Karpas-422 (cell line): ENCODE measurements around the gene ROBO2. TPM values are rescaled to one million over a fixed set of nuclear protein-coding genes. Genes with fewer than 3 reads are reported as not detected.

Source experiments
- DNase-seq: peaks from one replicate; pipeline ENCODE4 v3.0.0-alpha.2; 2015
- H2AFZ ChIP-seq: fragments of 200-600 bp; sonication (generic); 2 replicates; pipeline ENCODE4 v1.6.1; 2014; ENCODE audit warnings: antibody characterized with exemption, low read length, mixed read lengths
- H3K27ac ChIP-seq: fragments of 200-600 bp; sonication (generic); 2 replicates; pipeline ENCODE4 v1.5.1; 2014; ENCODE audit warnings: mild to moderate bottlenecking, low read length, moderate library complexity
- H3K27me3 ChIP-seq: fragments of 200-600 bp; sonication (generic); 2 replicates; pipeline ENCODE4 v1.6.1; 2014; ENCODE audit warnings: low read length, mixed read lengths
- H3K36me3 ChIP-seq: fragments of 200-600 bp; sonication (generic); 2 replicates; pipeline ENCODE4 v1.6.1; 2014; ENCODE audit warnings: low read length, mixed read lengths; ENCODE audit not compliant: insufficient read depth
- H3K4me1 ChIP-seq: fragments of 200-600 bp; sonication (generic); 2 replicates; pipeline ENCODE4 v1.6.1; 2014; ENCODE audit warnings: mild to moderate bottlenecking, low read length, mixed read lengths
- H3K4me2 ChIP-seq: fragments of 200-600 bp; sonication (generic); 2 replicates; pipeline ENCODE4 v1.6.1; 2014; ENCODE audit warnings: low read length, low read depth, mild to moderate bottlenecking; ENCODE audit not compliant: poor library complexity, severe bottlenecking
- H3K4me3 ChIP-seq: fragments of 200-600 bp; sonication (generic); 2 replicates; pipeline ENCODE4 v1.5.1; 2014; ENCODE audit warnings: mild to moderate bottlenecking, antibody characterized with exemption, low read length, mixed read lengths
- H3K79me2 ChIP-seq: fragments of 200-600 bp; sonication (generic); 2 replicates; pipeline ENCODE4 v1.6.1; 2014; ENCODE audit warnings: mild to moderate bottlenecking, low read length, mixed read lengths
- H3K9ac ChIP-seq: fragments of 200-600 bp; sonication (generic); 2 replicates; pipeline ENCODE4 v1.6.0; 2014; ENCODE audit warnings: low read length
- H3K9me2 ChIP-seq: fragments of 200-600 bp; sonication (generic), shearing (Covaris generic); replicated peaks from 2 replicates; pipeline ENCODE4 v1.6.0; 2014; ENCODE audit warnings: mild to moderate bottlenecking, low read length, moderate library complexity; ENCODE audit not compliant: insufficient read depth
- H3K9me3 ChIP-seq: fragments of 300-700, 200-600 bp; sonication (generic); 2 replicates; pipeline ENCODE4 v1.6.1; 2014; ENCODE audit warnings: low read length, mixed read lengths
- H4K20me1 ChIP-seq: fragments of 200-600 bp; sonication (generic); 2 replicates; pipeline ENCODE4 v1.6.1; 2014; ENCODE audit warnings: mild to moderate bottlenecking, antibody characterized with exemption, low read length, low read depth; ENCODE audit not compliant: insufficient read depth
- total RNA-seq: library from RNA; depleted of rRNA; stranded (reverse); fragments of >200 nt; shearing (Covaris generic); gene quantifications from 2 replicates; pipeline ENCODE4 v1.2.3, GENCODE V29; 2014; ENCODE audit warnings: low replicate concordance

ROBO2 gene
- total RNA-seq, 1 experiment from 2014 or later: 262 TPM

GRCh38 chr3:77042882-77043281 lies 3.0 kb downstream of the ROBO2 start:
- H3K9me2 ChIP-seq: no peaks in the 10 kb centered on the region
- H3K79me2 ChIP-seq: no peaks in the 10 kb centered on the region
- no peak overlapping the region for H3K4me3 ChIP-seq
- H2AFZ ChIP-seq: no peak overlapping the region
- no peak overlapping the region for H3K27ac ChIP-seq
- no peak overlapping the region for H3K4me2 ChIP-seq
- H3K9me3 ChIP-seq: no peaks in the 10 kb centered on the region
- no peaks in the 10 kb centered on the region for H3K36me3 ChIP-seq
- peaks cover 8% of the 10 kb centered on the region for H3K4me1 ChIP-seq
- H3K27me3 ChIP-seq: no peaks in the 10 kb centered on the region
- H3K9ac ChIP-seq: no peak overlapping the region
- no peak for DNase-seq
- H4K20me1 ChIP-seq: no peaks in the 10 kb centered on the region

- Histone ChIP-seq H3K9ac (no peak overlapping the region), H3K36me3 (no peaks in the 10 kb centered on the region), H3K4me1 (no peaks in the 10 kb centered on the region)
Measured at GRCh38 chr3:77045686-77046085, 5.8 kb downstream of the ROBO2 start.

DNA sequence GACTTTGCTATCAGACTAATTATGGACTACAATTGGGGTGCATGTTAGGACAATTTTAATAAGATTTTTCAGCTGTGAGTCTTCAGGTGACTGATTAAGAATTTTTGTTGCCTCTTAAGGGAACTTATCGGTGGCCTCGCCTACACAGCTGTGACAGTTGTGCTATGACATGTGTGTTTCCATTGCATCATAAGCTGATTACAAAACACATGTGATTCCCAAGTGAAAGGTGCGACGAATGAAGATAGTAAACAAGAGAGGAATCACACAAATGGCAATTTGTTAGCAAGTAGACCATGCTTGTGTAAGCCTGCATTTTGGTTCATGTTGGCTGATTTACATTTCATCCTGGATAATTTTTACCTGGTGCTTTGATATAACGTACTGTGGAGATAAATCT lies 8.3 kb downstream of the ROBO2 start:
- no peak for DNase-seq
- Histone ChIP-seq H3K79me2 (no peaks in the 10 kb centered on the region), H3K9me3 (no peaks in the 10 kb centered on the region), H3K4me3 (no peak overlapping the region), H3K27ac (no peak overlapping the region), H3K9ac (no peak overlapping the region), H2AFZ (no peak overlapping the region), H3K9me2 (no peaks in the 10 kb centered on the region), H3K36me3 (no peaks in the 10 kb centered on the region), H3K27me3 (no peaks in the 10 kb centered on the region), H4K20me1 (no peaks in the 10 kb centered on the region), H3K4me1 (no peaks in the 10 kb centered on the region), H3K4me2 (no peak overlapping the region)

More at GRCh38 chr3:77045686-77046085, 5.8 kb downstream of the ROBO2 start:
- Histone ChIP-seq H3K27me3 (no peaks in the 10 kb centered on the region), H3K27ac (no peak overlapping the region), H3K79me2 (no peaks in the 10 kb centered on the region), H3K4me2 (no peak overlapping the region), H4K20me1 (no peaks in the 10 kb centered on the region), H3K4me3 (no peak overlapping the region), H3K9me2 (no peaks in the 10 kb centered on the region), H2AFZ (no peak overlapping the region), H3K9me3 (no peaks in the 10 kb centered on the region)
- no peak for DNase-seq

DNA sequence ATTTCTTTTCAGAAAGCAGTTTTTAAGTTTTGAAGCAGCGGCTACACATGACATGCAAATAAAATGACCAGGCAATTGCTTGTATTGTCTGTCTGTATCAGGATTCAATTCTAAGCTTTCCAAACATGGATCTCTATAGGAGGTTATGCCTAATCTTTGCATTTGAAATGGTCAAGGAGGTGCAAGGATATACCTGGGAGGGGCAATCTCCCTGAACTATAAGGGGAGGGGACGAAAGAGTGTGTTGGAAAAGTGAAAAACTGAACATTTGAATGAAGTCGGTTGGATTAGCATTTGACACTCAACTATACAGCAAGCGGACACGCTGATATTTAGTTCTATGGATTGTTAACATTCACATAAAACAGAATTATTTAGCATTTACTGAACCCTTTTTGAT lies 11.7 kb downstream of the ROBO2 start:
- no peak overlapping the region for H3K4me3 ChIP-seq
- no peak overlapping the region for H3K9ac ChIP-seq
- H3K4me1 ChIP-seq: no peaks in the 10 kb centered on the region
- no peaks in the 10 kb centered on the region for H3K27me3 ChIP-seq
- H3K4me2 ChIP-seq: no peak overlapping the region
- H3K79me2 ChIP-seq: no peaks in the 10 kb centered on the region
- DNase-seq: no peak
- no peaks in the 10 kb centered on the region for H3K36me3 ChIP-seq
- H2AFZ ChIP-seq: no peak overlapping the region
- no peaks in the 10 kb centered on the region for H3K9me3 ChIP-seq
- H3K27ac ChIP-seq: no peak overlapping the region
- no peaks in the 10 kb centered on the region for H3K9me2 ChIP-seq
- no peaks in the 10 kb centered on the region for H4K20me1 ChIP-seq

GRCh38 chr3:77052051-77052501 lies 12.2 kb downstream of the ROBO2 start:
- Histone ChIP-seq H3K4me1 (no peaks in the 10 kb centered on the region), H3K36me3 (no peaks in the 10 kb centered on the region), H3K79me2 (no peaks in the 10 kb centered on the region), H3K27me3 (no peaks in the 10 kb centered on the region), H3K9me2 (no peaks in the 10 kb centered on the region), H3K4me2 (no peak overlapping the region), H3K4me3 (no peak overlapping the region), H3K9ac (no peak overlapping the region), H3K9me3 (no peaks in the 10 kb centered on the region), H2AFZ (no peak overlapping the region), H4K20me1 (no peaks in the 10 kb centered on the region), H3K27ac (no peak overlapping the region)
- no peak for DNase-seq

DNA sequence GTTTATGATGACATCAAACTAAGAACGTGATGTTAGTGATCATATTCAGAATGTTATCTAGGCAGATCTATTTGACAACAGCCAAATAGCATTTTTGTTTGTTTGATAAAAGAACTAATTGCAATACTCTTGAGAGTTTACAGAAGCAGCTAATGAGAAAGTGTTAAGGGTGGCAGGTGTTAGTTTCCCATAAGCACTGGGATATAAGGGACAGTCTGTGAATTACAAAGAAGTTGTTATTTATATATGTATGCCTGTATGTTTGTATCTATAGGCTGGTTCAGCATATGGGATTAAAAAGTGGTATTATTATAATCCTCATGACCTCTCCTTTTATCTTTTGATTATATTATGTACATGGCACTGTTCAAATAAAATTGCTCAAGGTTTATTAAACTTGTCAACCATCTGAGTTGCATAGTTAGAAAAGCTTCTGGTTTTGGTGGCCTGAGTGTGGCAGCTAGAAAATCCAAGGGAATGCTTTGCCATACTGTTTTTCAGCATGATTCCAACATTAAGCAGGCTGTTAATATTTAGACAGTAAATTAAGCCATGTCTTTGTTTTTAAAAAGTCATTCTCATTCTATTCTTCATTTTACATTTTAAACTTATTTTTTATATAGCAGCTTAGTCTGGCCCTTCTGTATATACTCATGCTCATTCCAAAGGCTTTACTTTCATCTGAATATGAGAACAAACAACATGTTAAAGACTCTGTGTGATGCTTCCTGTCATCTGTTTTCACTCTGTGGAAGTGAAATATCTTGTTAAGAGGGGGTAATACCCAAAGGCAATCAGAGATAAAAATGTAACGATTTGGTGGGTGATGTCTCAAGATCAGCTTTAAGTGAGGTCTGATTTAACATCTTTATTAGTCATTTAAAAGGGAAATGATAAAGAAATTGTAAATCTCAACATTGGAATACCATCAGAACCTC lies 13.1 kb downstream of the ROBO2 start:
- Histone ChIP-seq H3K4me2 (no peak overlapping the region), H3K9me3 (no peaks in the 10 kb centered on the region), H3K27me3 (no peaks in the 10 kb centered on the region), H3K9me2 (no peaks in the 10 kb centered on the region), H3K36me3 (no peaks in the 10 kb centered on the region), H3K4me1 (no peaks in the 10 kb centered on the region), H3K9ac (no peak overlapping the region), H3K79me2 (no peaks in the 10 kb centered on the region), H3K4me3 (no peak overlapping the region), H4K20me1 (no peaks in the 10 kb centered on the region), H3K27ac (no peak overlapping the region), H2AFZ (no peak overlapping the region)
- DNase-seq: no peak

DNA sequence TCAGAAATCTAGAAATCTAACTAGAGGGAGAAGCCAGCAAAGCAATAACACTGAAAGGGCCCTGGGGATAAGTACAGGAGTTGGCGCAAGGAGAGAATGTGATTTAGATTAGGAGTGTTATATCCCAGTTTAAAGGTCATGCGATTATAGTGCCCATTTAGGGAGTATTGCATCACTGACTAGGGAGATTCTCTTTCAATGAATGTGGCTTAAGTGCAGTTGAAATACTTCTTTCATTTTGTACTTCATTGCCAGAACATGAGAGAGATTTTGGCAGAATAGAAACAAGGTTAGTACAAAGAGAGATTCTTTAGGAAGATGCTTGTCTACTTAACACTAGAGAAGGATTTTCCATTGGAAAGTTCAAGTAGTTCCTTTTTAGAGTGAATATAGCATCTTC lies 13.9 kb downstream of the ROBO2 start:
- no peak overlapping the region for H2AFZ ChIP-seq
- H3K9me3 ChIP-seq: no peaks in the 10 kb centered on the region
- no peaks in the 10 kb centered on the region for H3K36me3 ChIP-seq
- no peaks in the 10 kb centered on the region for H4K20me1 ChIP-seq
- H3K4me2 ChIP-seq: no peak overlapping the region
- H3K4me3 ChIP-seq: no peak overlapping the region
- H3K9ac ChIP-seq: no peak overlapping the region
- no peaks in the 10 kb centered on the region for H3K27me3 ChIP-seq
- no peak for DNase-seq
- no peaks in the 10 kb centered on the region for H3K79me2 ChIP-seq
- no peaks in the 10 kb centered on the region for H3K9me2 ChIP-seq
- no peaks in the 10 kb centered on the region for H3K4me1 ChIP-seq
- no peak overlapping the region for H3K27ac ChIP-seq

- no peaks in the 10 kb centered on the region for H3K36me3 ChIP-seq
- no peaks in the 10 kb centered on the region for H3K9me2 ChIP-seq
- H3K27ac ChIP-seq: no peak overlapping the region
- H3K9ac ChIP-seq: no peak overlapping the region
- H2AFZ ChIP-seq: no peak overlapping the region
- H3K4me3 ChIP-seq: no peak overlapping the region
- DNase-seq: no peak
- no peak overlapping the region for H3K4me2 ChIP-seq
- no peaks in the 10 kb centered on the region for H3K9me3 ChIP-seq
- H3K4me1 ChIP-seq: no peaks in the 10 kb centered on the region
- H3K27me3 ChIP-seq: no peaks in the 10 kb centered on the region
- H3K79me2 ChIP-seq: no peaks in the 10 kb centered on the region
- H4K20me1 ChIP-seq: no peaks in the 10 kb centered on the region
Measured at GRCh38 chr3:77055841-77056341, 16.0 kb downstream of the ROBO2 start.
